Stromal cell of bone marrow (primary cell): ENCODE data around the gene MRPL38.

Source experiments
- DNase-seq: peaks from one replicate; pipeline ENCODE4 v3.0.0-alpha.2; 2012; ENCODE audit warnings: low read depth

Gene MRPL38

DNA sequence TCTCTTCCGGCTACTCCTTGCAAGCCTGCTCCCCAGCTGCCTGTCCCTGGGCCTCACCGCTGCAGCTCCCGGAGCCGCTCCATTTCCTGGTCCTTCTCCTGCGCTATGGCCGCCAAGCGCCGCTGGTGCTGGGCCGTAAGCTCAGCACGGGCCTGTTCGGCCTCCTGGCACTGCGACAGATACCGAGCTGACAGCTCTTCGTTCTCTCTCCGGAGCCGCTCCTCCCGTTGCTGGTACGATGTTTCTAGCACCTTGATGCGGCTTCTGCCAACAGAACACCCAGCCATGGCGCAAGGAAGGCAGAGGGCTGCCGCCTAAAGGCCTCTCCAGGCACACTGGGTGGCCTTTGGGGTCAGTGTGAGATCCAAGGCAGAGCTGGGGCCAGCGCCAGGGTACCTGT lies 14.9 kb upstream of the MRPL38 start:
- no peak for DNase-seq

DNA sequence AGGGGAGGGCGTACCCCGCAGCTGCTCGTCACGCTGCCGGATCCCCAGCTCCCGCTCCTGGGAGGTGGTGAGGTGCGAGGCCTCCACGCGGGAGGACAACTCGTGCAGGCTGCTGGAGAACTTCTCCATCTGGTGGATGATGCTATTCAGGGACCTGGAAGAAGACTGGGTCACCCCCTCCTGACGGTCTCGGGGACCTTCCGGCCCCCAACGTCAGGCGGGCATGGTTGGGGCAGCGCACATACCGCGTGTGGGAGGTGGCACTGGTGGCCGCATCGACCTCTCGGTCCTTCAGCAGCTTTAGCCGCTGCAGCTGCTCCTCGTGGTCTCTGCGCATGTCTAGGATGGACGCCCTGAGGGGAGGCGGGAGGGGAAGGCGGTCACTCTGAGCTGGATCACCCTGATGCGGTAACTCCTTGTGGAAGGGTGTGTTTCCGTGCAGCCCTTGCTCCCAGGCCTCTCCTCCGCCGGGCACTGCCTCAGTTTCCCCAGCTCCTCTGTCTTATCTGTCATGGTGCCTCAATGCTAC lies 13.3 kb upstream of the MRPL38 start:
- no peak for DNase-seq

DNA sequence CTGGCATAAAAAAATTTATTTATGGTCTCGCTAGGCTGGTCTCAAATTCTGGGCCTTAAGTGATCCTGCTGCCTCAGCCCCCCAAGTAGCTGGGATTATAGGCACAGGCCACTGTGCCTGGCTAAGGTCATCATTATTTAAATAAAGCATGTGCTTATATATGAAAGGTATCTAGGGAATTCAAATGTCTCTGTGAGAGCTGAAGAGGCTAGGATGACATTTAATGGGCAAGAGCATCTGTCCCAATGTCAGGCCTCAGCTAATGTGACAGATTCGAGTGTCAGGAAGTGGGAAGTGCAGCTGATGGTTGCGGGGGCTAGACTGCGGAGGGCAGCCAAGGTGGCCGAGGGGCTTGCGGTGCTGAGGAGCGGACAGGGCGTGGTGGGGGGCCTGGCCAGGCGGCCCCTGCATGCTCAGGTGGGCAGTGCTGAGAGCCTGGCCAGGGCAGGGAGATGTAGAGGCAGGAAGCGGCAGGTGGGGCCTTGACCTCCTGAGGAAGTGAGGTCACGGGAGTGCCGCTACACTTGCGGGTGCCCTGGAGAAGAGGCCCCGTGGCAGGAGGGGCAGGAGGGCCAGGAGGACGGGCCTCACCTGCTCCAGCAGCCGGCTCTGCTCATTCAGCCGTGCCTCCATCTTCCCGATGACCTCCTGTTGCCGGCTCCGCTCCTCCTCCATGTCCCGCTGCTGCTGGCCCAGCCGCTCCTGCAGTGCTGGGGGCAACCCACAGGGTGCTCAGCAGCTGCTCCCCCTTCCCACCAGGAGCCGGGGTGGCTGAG lies 12.6 kb upstream of the MRPL38 start:
- DNase-seq: no peak

DNA sequence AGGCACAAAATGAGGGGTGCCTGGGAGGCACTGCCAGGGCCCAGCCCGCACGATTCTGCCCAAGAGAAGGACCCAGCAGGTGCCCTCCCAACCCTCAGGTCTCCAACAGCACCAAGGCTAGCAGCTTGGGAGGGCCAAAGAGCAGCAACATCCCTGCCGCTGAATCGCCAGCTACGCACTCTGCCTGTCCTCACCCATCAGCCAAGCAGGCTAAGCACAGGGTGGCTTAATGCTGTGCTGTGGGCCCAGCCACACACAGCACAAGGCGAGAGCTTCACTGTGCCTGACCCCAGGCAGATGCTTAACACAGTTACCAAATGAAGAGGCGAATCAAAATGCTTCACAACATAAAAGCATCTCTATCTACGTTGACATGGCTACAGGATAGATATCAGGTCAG lies 10.6 kb upstream of the MRPL38 start:
- no peak for DNase-seq

DNA sequence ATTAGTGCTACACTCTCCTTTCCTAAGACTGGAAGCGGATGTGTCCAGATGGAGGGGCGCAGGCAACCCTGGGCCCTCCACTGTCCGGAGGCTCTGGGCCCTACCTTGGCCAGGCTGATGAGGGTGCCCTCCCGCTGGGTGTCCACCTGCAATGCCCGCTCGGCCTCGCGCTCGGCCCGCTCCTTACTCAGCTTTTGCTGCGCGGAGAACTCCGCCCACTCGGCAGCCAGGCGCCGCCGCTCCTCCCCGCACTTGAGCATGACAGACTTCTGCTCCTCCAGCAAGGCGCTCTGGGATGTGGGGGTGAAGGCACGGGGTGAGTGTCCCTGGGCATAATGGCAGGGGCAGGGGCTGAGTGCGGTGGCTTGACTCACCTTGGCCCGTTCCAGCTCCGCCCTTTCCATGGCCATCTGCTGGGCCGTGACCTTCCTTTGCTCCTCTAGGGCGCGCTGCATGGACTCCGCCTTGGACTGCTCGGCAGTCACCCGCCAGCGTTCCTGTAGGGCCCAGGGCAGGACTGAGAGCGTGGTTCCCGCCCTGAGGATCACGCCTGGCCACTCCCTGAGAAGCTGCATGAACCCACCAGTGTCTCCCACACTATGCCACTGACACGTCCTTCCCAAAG lies 10.1 kb upstream of the MRPL38 start:
- no peak for DNase-seq

DNA sequence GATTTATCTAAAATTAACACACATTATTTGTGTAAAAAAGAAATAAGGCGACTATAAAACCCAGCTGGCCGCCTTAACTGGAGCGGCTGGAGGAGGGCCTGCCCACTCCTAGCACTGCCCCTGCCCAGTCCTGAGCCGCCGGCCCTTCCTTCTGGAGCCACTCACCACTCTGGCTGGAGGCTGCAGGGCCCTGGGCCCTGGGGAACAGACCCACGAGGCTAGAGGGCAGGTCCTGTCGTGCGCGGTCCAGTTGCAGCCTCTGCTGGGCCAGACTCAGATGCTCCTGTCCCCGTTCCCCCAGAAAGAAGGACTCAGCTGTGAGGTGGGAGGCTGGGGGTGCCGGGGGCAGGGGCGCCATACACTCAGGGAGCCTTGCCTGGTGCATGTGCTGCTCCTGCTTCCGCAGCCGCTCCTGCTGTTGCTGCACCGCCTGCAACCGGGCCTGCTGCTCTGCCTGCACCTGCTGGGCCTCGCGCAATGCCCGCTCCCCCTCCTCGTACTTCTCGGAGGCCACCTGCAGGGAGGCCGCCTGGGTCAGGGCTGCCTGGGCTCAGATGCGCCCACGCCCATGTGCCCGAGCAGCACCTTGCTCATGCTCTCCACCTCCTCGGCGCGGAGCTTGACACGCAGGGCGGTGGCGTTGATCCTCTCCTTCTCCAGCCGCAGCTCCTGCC lies 9.0 kb upstream of the MRPL38 start:
- DNase-seq: no peak

DNA sequence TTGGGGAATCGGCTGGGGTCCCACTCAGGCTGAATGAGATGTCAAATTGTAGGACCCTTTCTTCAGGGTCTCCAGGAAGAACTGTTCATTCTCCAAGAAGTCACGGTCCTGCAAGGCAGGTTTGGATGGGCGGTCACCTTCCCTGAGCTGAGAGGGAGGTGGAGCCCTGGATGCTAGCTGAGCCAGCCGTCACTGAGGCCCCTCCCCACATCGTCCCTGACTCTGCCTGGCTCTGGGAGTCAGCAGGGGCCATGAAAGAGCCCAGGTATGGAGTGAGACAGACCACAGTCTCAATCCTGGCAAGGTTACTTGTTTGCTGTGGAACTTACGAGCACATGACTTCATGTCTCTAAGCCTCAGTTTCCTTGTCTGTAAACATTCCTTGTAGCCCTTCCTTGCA lies 6.0 kb upstream of the MRPL38 start:
- no peak for DNase-seq

DNA sequence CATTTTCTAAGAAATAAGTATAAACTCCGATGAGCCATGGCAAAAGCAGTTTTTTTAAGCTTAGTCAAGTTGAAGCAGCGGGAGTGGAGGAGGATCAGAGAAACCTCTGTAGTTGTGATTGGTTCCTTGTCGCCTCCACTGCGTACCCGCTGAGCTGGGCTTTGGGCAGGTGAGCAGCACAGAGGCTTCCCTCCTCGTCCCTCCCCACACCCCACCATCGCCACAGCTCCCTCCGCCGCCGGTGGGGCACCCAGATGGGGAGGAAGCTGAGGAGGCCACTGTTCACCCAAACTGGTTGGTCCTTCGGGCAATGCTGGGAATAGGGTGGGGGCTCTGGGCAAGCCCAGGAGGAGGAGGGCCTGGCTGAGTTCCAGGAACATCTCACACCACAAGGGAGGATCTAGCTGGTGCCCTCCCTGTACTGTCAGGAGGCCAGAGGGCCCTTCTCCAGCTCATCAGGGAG lies 5.2 kb upstream of the MRPL38 start:
- DNase-seq: no peak

DNA sequence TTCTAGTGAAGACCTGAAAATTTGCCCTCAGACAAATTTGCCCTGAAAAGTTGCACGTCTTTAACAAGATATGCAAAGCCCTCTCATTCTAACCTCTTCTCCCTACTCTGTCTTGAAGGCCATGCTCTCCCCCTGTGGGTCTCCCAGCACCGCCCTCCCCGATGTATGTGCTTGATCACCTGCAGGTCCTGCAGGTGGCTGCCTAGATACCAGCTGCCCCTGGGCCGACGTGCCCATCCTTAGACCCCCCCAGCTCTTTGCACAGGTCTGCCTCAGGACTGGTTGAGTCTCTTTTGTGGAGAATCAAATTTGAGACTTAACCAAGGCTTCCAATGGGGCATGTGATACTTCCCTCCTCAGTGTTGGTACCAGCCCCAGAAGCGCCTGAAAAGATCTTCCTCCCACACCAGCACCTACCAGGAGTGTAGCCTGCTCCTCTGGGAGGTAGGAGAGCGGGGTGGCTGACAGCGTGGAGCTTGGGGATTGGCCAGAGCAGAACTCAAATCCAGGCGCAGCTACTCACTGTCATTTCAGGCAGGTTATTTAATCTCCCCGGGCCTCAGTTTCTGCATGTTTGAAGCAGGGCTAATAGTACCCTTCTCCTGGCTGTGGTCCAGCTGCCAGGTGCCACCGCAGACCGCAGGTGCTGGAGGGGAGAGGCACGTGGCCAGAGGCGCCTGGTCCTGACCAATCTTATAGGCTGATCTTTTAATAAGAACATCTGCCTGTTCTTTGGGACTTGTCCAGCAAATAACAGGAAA lies 4.5 kb upstream of the MRPL38 start:
- DNase-seq: no peak

DNA sequence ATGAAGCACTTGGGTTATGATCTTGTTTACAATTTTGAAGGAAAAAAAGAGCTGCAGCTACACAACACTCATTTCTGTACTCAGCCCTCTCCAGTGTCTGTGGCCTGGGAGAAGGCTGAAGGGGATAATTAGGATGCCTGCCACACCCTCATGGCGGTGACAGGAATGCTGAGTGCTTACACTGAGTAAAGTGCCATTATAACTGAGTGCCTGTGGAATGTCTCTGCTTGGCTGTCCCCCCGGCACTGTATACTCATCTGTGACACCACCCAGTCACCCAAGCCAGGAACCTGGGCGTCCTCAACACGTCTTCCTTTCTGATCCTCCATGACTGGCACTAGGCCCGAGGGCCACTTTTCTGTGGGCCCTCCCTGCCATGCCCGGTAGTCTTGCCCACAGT lies 3.5 kb upstream of the MRPL38 start:
- DNase-seq: no peak

DNA sequence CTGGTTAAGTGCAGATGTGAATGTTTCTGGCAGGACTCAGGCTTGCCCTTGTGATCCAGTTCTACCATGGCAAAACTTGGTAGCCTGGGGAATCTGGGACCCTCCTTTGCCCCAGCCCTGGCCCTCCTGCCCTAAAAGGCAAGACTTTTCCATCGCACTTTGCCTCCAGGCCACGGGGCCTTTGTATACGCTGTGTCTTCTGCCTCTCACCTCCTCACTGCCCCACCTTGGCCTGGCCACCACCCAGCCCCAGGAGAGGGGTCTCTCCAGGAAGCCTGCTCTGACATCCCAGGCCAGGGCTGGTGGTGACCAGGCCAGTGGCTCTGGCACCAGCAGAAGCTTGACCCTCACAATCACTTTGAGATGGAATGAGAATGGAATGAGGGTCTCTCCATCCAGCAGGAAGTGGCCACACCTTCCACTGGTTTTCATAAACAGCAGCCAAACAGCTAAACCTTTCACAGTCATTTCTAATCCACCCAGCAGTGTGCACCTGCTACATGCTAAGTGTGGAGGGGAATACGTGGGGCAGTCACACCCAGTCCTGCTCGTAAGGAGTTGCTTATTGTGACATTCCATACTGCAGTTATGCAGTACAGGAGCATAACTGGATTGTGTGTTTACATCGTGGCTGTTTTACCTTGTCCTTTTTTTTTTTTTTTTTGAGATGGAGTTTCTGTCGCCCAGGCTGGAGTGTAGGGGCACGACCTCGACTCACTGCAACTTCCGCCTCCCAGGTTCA lies 1.6 kb upstream of the MRPL38 start:
- DNase-seq: no peak

DNA sequence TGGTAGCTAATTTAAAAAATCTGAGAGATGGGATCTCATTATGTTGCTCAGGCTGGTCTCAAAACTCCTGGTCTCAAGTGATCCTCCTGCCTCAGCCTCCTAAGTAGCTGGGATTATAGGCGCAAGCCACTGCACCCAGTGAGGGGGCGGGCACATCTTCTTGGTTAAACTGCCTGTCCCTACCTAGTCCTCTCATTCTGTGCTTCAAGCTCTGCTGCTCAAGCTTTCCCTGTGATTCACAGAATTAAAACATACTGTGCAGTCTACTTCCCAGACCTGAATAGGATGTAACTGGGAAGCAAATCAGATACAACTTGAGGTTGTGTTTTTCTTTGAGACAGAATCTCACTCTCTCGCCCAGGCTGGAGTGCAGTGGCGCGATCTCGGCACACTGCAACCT lies 2.3 kb downstream of the MRPL38 start:
- DNase-seq: no peak

DNA sequence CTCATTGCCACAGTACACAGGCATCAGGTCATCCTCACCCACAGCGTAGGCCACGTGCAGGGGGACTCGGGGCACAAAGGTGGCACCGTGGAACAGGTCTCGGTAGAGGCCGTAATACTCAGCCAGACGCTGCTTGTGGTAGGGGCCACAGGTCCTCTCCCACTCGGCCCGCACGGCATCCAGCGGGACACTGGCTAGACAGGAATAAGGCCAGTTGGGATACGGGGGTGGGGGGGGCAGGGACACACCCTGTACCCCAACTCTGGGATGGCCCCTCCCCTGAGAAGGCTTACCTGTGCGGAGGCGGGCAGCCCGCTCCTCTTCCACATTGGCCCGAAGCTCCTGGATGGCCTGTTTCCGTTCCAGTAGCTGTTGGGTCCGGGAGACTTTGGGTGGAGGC lies 3.0 kb downstream of the MRPL38 start:
- no peak for DNase-seq

DNA sequence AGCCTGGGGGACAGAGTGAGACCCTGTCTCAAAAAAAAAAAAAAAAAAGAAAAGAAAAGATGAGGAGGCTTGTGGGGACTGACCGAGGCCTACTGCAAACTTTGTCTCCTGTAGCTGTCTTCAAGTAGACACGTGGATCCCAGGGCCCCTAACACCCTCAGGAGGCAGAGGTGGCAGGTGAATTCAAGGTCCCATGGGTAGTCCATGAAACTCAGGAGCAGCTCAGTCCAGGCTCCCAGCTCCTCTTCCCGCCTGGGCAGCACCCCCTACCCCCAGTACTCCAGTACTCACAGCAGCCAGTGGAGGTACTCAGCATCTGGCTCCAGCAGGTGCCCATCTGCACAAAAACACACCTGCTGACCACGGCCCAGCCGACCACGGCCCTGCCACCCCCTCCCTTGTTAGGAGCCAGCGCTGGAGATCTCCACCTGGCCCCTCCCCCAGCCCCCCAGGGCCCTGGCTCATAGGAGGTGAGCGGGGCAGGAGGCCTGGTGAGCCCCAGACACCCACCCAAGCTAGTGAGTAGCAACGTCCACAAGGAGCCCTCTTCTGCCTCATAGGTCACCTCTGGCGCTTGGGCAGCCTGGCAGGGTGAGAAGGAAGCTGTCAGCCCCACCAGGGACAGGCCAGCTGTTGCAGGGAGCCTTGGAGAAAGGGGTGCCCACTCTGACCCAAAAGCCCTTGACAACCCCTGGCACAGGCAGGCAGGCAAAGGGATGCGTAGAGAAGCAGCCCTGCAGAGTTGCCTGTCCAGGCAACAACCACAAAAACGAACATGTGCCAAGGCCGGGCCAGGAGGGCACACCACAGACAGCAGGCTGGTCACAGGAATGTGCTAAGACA lies 3.8 kb downstream of the MRPL38 start:
- DNase-seq: no peak

DNA sequence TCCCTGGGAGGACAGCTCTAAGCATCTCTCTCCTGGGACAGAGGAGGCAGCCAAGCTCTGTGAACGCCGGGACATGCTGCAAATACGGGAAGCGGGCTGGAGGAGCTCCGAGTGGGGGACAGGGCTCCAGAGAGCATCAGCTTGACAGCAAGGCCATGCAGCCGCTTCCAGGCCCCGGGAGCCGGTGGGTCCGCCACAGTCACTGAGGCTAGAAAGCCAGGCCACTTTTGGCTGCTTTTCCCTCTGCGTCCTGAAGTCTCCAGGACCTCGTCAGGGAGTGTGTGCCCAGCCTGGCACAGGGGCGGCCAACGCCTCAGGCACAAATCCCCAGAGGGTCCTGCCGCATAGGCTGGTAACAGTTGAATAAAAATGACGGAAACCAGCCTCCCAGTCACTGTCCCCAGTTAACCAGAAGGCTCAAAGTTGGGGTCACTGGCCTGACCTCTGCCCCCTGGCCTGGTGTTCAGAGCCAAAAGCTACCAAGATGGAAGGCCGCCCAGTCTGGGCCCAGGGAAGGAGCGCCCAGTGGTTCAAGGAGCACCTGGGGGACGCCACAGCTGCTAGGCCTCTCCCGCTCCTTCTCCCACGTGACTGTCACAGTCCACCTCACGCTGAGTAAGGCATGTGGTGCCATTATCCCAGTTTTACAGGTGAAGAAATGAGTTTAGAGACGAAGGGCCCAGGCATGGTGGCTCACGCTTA lies 4.8 kb downstream of the MRPL38 start:
- no peak for DNase-seq

DNA sequence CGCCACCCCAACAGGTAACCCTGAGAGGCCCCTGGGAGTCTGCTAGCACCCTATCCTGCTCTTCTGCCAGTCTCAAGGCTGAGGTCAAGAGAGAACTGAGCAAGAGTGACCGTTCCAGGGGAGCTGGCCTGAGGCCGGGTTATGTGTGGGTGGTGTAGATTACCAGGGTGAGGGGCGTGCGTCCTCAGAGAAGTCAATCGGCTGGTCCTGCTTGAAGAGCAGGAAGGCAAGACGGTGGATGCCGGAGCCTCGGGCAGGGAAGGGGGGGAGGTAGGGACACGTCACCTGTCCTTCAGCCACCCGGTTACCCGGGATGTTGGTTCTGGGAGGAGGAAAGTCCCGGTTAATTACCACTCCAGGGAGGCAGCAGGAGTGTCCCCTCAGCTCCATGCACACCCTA lies 5.3 kb downstream of the MRPL38 start:
- no peak for DNase-seq

DNA sequence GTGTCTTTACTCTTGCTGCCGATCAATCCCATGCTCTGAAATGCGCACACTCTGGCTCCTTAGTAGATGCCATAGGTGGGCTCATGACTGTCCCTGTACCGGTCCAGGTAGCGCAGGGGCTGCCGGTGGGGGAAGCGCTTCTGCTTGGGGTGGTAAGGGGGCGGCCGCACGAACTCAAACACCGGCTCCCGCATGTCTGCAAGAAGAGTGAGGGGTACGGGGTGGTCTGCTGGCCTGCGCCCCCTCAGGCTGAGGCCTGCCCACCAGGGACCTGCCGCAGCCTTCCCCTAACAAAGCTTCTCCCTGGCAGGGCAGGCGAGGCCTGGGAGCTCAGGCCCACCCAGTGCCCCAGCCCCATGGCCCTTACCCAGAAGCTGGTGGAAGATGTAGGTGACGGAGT lies 5.9 kb downstream of the MRPL38 start:
- no peak for DNase-seq

DNA sequence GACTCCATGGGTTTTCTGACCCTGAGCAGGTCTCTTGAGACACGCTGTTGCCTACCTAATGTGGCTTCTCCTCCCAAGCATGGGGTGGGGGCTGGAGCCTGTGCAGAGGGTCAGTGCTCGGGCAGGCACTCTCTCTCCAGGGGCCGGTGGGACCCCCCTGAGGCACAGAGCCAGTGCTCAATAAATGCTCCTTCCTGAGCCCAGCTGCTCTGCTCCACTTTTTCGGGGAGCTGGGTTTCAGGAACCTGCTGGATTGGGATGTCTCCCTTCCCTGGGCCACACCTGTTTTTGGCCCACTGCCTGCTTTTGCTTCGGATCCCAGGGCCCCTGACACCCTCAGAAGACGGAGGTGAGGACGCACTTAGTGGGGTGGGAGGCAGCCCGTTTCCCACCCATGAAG lies 6.6 kb downstream of the MRPL38 start:
- DNase-seq: no peak

DNA sequence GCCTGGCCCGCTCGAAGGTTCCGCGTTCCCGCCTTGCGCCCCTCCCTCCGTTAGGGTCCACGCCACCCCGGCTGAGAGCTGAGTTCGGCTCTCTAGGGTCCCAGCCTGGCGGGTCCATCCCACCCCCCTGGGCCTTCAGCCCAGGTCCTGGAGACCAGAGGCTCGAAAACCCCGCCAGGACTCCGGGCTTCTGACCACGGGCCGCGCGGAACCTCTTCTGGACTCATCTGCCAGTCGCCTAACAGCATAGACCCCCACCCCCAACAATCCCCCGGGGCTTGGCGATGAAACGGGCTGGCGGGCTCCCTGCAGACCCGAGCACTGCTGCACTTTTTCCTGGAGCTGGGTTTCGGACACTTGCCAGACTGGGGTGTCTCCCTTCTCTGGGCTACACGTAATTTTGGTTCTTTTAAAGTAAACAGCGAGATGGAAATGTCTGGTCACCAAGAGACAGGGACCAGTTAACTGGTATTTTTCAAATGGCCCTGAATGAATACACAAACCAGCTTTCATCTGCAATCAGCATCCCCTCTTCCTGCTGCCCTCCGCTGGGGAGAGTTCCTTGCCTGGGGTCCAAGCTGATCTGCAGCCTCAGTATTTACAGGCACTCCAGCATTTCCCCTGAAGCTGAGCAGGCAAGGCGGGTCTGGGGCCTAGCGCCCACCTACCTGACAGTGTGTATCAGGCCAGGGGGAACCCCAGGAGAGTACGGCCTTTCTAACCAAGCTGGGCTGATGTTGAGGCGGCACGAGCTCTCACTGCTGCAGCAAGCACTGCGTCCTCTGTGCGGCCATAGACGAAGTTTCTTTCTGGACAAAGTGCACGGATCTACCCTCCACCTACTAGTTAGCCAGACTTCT lies 7.3 kb downstream of the MRPL38 start:
- no peak for DNase-seq
